ENCODE results near the gene BTN1A1.
A peak's percentile ranks its signal among the peaks of the same experiment; 100 is the strongest.
"Not testable (repeated sequence)": the region's sequence is repeated elsewhere in the genome, so short reads cannot be mapped to it uniquely, and the experiment has no call there.

The BTN1A1 gene, protein sequence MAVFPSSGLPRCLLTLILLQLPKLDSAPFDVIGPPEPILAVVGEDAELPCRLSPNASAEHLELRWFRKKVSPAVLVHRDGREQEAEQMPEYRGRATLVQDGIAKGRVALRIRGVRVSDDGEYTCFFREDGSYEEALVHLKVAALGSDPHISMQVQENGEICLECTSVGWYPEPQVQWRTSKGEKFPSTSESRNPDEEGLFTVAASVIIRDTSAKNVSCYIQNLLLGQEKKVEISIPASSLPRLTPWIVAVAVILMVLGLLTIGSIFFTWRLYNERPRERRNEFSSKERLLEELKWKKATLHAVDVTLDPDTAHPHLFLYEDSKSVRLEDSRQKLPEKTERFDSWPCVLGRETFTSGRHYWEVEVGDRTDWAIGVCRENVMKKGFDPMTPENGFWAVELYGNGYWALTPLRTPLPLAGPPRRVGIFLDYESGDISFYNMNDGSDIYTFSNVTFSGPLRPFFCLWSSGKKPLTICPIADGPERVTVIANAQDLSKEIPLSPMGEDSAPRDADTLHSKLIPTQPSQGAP

DNA sequence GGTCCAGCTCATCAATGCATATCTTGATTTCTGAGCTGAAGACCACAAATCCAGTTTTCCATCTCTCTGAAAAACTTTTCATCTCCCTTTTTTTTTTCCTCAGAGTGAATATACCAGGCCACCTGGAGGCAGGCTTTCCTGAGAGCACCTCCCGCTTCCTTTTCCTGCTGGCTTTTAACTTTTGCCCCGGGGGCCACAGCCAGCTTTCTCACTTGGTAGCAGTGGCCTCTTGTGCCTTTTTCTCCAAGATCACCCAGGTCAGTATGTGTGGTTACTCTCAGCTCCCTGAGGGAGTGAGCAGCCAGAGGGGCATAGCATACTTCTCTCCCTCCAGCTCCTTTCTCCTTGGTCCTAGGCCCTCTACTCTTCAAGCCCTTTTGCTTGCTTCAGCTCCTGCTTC lies at the start of gene BTN1A1:
Gene BTN1A1, plus strand, starts transcription at position 202 of the 400 bp plus-strand sequence. CDS start 984 bp downstream, outside the sequence.
- no peak for DNase-seq

- no peak for DNase-seq
These were observed 47.4 kb upstream of the BTN1A1 start for GRCh38 chr6:26452631-26453235.

DNA sequence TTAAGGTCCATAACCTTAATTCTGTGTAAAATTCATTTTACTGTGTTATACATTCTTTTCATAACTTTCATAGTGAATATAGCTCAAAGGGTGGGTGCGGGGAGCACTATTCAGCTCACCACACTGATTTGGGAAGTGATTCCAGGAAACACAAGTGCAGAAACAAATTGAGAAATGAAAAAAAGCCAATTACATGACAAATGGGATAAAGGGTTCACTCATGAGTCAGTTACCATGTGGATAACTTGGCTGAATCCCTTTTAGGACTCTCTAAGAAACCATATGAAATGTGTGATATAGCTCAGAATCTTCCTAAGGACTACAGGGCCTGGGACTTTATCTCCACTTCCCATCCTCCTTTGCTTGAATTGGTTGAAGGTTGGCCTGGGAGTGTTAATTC lies 45.5 kb upstream of the BTN1A1 start:
- DNase-seq: peak; percentile 19 to 70 (median 67)

DNA sequence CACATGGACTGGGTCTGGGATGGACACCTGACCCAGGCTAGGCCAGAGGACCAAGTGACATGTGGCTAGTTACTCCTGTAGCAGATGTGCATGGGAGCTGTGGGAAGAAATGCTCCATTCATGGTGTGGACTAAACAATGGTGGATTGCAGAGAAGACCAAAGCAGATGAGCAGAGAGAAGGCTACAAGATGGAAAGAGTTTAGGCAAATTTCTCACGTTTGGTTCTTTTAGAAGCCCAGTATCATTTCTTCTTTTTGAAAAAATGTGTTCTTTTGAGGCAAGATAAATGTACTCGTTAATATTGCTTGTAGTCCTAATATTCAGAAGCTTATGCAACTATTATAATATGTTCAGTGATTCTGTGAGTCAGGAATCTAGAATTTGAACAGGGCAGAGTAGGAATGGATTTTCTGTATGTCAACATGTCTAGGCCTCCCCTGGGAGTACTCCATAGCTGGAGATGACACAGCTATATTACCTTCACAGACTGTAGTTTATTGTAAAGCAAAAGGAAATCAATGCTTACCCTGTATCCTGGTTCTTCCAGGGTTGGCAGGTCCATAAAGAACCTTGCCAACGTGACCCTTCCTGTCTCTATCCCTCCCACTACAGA lies 44.6 kb upstream of the BTN1A1 start:
- no peak for DNase-seq

DNA sequence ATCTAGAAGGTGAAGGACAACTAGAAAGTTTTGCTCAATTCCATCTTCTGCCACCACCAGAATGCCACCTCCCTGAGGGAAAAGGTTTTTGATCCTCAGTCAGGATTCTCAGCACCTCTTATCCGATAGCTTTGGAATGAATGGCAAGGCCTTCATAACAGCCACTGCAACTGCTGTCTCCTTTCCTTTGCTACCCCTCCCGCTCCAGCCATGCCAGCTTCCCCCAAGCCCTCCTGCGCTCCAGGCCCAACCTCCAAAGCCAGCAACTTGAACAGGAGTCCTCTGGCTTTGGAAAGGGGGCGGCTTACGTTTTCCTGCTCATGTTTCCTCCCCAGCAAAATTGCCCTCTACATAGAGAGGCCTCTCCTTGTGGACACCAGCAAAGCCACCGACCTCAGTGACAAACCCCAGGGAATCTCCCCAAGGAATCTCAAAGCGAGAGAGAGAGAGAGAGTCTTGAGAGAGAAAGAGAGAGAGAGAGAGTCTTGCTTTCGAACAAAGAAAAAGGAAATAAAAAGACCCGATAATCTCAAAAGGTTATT lies 42.8 kb upstream of the BTN1A1 start:
- DNase-seq: no peak

DNA sequence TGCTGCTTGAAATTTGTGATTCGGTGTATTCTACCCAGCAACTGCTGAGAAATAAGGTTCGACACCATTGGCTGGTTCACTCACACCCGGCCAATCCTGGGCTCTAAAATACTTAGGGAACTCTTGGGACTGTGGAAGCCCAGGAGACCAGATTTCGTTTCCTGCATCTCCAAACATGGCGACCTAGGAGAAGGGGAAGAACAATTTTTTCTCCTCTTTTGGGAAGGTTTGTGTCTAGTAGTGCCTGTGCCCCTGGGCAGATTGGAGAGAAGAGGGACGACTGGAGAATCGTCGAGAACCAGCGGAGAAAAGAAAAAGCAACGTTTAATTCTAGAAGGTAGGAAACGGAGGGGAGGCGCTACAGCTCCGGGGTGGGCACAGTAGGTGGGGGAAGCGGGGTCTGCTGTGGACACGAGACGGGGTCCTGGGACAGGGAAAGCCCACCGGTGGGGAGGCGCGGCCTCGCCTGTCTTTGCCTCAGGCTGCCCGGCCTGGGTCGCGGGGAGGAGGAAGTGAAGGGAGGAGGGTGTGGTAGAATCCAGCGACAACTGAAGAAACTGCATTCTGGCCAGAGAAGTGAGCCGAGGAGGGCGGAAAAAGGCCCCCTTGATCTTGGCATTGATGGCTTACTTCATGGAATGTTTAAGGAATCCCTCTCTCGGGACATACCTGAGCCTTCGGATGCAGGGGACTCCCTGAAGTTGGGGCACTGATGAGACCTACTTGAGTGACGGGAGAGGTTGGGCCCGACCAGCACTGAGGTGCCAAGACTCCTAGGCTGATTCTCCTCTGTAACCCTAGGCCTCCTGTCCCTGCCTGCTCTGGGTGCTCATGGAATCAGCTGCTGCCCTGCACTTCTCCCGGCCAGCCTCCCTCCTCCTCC lies 42.1 kb upstream of the BTN1A1 start, which contains the start of gene BTN2A1:
Gene BTN2A1, plus strand, starts transcription at position 150 of the 883 bp plus-strand sequence. Its CDS starts 682 bp downstream, at position 832.
- peak; percentile 89 to 94 (median 94) for DNase-seq

- DNase-seq: peak; percentile 81 to 90 (median 87)
These were observed 40.9 kb upstream of the BTN1A1 start for GRCh38 chr6:26459023-26459810.

DNA sequence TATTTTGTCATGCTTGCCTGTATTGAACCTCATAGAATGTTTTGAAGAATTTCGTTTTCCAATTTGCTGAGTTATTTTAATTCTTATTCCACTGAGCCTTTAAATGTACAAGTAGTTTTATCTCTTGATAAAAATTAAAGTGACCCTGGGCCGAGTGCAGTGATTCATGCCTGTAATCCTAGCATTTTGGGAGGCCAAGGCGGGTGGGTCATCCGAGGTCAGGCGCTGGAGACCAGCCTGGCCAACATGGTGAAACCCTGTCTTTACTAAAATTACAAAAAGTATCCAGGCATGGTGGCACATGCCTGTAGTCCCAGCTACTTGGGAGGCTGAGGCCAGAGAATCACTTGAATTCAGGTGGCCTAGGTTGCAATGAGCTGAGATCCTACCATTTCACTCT lies 38.8 kb upstream of the BTN1A1 start:
- not testable (repeated sequence) for DNase-seq

DNA sequence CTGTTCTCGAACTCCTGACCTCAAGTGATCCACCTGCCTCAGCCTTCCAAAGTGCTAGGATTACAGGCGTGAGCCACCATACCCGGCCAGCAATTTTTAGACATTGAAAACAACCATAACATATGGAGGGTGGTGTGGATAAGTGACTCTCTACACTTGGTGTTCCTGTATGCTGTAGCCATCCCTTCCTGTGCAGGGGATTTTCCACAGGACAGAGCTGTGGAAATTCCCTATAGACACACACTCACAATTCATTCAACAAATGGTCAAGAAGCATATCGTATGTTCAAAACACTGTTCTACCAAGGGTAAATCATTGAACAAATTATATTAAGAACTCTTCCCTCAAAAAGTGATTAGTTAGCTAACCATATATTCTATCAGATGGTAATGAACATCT lies 36.1 kb upstream of the BTN1A1 start:
- DNase-seq: peak; percentile 30 to 53 (median 46)

- DNase-seq: no peak
These were observed 35.5 kb upstream of the BTN1A1 start for GRCh38 chr6:26464416-26465131.

- no peak for DNase-seq
These were observed 34.3 kb upstream of the BTN1A1 start for GRCh38 chr6:26465776-26466175.

- DNase-seq: no peak
These were observed 31.3 kb upstream of the BTN1A1 start for GRCh38 chr6:26468829-26469228.

- DNase-seq: no peak
These were observed 29.5 kb upstream of the BTN1A1 start for GRCh38 chr6:26470643-26471042.

DNA sequence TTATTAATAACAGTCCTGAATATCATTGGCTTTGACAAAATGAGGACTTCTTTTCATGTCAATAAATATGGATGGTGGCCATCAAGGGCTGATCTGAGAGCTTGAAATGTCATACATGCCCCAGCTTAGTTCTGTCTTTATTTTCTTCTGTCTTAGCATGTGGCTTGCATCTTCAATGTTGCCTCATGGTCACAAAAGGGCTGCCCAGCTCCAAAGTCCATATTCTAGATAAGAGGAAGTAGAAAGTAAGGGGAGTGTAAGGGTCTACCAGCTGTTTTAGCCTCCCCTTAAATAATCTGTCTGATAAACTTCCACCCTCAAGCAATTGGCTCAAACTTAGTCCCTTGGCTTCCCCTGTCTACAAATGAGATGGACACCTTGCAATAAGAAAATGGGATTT lies 28.1 kb upstream of the BTN1A1 start:
- no peak for DNase-seq

DNA sequence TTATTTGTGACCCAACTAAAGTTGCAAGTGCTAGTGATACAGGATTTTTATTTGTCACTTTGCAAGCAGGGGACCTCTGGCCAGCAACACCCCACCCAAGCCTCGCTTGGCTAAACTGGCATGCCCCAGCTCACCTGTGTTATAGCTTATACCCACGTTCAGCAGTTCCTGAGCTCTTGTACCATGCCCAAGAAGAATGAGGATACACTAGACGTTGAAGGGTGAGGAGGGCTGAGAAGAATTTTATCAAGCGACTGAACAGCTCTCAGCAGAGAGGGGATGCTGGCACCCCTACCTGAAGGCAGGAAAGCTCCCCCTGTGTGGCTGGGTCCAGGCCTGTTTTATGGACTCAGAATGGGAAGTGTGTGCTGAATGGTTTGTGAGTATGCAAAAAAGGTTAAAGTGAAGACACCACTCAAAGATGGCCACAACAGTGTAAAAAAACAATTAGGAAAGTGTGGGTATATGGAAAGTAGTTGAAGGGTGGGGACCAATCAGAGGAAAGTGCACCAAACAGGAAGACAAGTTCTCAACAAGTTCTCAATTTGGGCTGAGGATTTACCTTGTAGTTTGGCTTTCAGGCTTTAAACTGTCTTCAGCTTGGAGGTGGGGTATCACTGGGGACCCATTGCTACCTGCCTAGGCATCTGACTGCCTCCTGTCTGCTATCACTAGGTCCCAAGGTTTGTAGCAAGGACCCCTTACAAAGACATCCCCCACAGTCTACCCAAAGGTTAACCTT lies 27.4 kb upstream of the BTN1A1 start:
- DNase-seq: no peak

DNA sequence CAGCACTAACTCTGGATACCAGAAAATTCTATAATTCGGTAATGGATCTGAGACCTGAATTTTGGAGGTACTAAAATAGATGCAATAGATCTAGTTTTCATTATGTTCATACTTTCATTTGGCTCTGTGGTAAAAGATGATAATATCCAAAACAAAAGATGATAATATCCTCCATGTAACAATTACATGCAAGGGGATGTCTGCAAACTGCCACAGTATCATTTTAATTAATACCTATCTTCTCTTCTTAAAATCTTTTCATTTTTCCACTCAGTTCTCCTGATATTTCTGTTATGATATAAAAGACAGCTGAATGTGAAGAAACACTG lies 26.7 kb upstream of the BTN1A1 start:
- no peak for DNase-seq

GRCh38 chr6:26473758-26474438 lies 26.2 kb upstream of the BTN1A1 start:
- DNase-seq: peak; percentile 84 to 93 (median 91)

DNA sequence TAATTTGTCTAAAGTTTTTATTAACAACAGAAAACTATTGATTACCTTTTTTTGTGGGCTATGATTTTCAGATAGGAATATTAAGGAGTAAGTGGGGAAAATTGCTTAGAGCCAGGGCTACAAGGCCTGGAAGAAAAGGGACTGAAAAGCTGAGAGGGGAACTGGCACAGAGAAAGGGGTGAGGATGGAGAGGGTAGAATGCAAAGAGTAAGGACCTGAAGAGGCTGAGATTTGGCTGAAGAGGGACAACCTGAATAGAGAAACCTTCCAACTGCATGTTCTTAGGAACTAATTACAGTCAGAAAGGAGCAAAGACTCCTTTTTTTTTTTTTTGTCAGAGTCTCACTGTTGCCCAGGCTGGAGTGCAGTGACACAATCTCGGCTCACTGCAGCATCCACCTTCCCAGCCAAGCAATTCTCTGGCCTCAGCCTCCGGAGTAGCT lies 25.6 kb upstream of the BTN1A1 start:
- DNase-seq: no peak

Data from suppressor macrophage treated with lipopolysaccharide for 1 hour (primary cell).